Renal pelvis (tissue), 4 donors: ENCODE measurements around the gene SNX2. TPM values are rescaled to one million over a fixed set of nuclear protein-coding genes. Genes with fewer than 3 reads are reported as not detected.
"Not testable (repeated sequence)": the region's sequence is repeated elsewhere in the genome, so short reads cannot be mapped to it uniquely, and the experiment has no call there.

Experiments
- DNase-seq: peaks from one replicate; pipeline ENCODE4 v3.0.0-alpha.2; 2013
- polyA plus RNA-seq, 3 donors: library from polyadenylated mRNA; unstranded; fragments of 120-200 nt; gene quantifications; one replicate each; pipeline ENCODE4 v1.2.1, GENCODE V29; 2013; ENCODE audit not compliant: insufficient read length in 3 of 3

SNX2 gene
- polyA plus RNA-seq, 3 donors: 123 to 144 (median 140) TPM

GRCh38 chr5:122815218-122815767 lies 40.4 kb downstream of the SNX2 start:
- DNase-seq: no peak

GRCh38 chr5:122816756-122817155 lies 41.9 kb downstream of the SNX2 start:
- DNase-seq: no peak

GRCh38 chr5:122831984-122832383 lies 57.1 kb downstream of the SNX2 start:
- DNase-seq: no peak

GRCh38 chr5:122835681-122836080 lies 60.8 kb downstream of the SNX2 start:
- DNase-seq: no peak

GRCh38 chr5:122836947-122837346 lies 62.1 kb downstream of the SNX2 start:
- no peak for DNase-seq

GRCh38 chr5:122839731-122840130 lies 64.9 kb downstream of the SNX2 start:
- DNase-seq: no peak

- DNase-seq: no peak
Measured at GRCh38 chr5:122842016-122842580, 67.2 kb downstream of the SNX2 start.

GRCh38 chr5:122844136-122844909 lies 69.4 kb downstream of the SNX2 start:
- peak; percentile 34 for DNase-seq

- no peak for DNase-seq
Measured at GRCh38 chr5:122844910-122845228, 70.0 kb downstream of the SNX2 start.

GRCh38 chr5:122845229-122846050 lies 70.6 kb downstream of the SNX2 start, which contains the start of gene SNX24:
Gene SNX24, plus strand, starts transcription at chr5:122845613. Its CDS starts 21 bp downstream, at chr5:122845634.
- peak; percentile 74 for DNase-seq

- DNase-seq: peak; percentile 29
Measured at GRCh38 chr5:122846051-122846550, 71.2 kb downstream of the SNX2 start.

GRCh38 chr5:122847687-122848081 lies 72.8 kb downstream of the SNX2 start:
- no peak for DNase-seq

GRCh38 chr5:122849771-122850170 lies 74.9 kb downstream of the SNX2 start:
- DNase-seq: no peak

- not testable (repeated sequence) for DNase-seq
Measured at GRCh38 chr5:122857538-122857937, 82.7 kb downstream of the SNX2 start.

- no peak for DNase-seq
Measured at GRCh38 chr5:122858451-122858850, 83.6 kb downstream of the SNX2 start.

GRCh38 chr5:122863240-122863639 lies 88.4 kb downstream of the SNX2 start:
- DNase-seq: no peak

- no peak for DNase-seq
Measured at GRCh38 chr5:122863721-122864120, 88.8 kb downstream of the SNX2 start.

- DNase-seq: no peak
Measured at GRCh38 chr5:122864400-122864799, 89.5 kb downstream of the SNX2 start.

GRCh38 chr5:122864842-122865241 lies 90.0 kb downstream of the SNX2 start:
- DNase-seq: no peak

- no peak for DNase-seq
Measured at GRCh38 chr5:122870219-122870856, 95.5 kb downstream of the SNX2 start.

GRCh38 chr5:122871661-122872060 lies 96.8 kb downstream of the SNX2 start:
- no peak for DNase-seq
